GM19099 (cell line): ENCODE measurements around the gene PNPLA5.

Experiments used
- POLR2A ChIP-seq: IDR thresholded peaks from 3 replicates; pipeline ENCODE4 v1.6.1; 2011; ENCODE audit warnings: low read depth; ENCODE audit not compliant: insufficient read length; ENCODE audit errors: extremely low read depth

Gene PNPLA5

GRCh38 chr22:43830931-43831560, 60.8 kb downstream of the PNPLA5 start:
- TF ChIP-seq POLR2A: no peak

- no peak for TF ChIP-seq POLR2A
Observed at GRCh38 chr22:43829904-43830851, 61.6 kb downstream of the PNPLA5 start.
